ENCODE results near the gene SETD6. TPM values are rescaled to one million over a fixed set of nuclear protein-coding genes. Genes with fewer than 3 reads are reported as not detected.

The SETD6 gene
- total and polyA plus RNA-seq, 2 of the 8 experiments (the other 6 are each of a cell fraction or from before 2014, with no cell fraction given), result 25.3 to 40.5 TPM

- H4K20me1 ChIP-seq (replicated peaks in 1 of 2; ENCODE audit: control insufficient read depth in 1 of 2, insufficient read depth in 2 of 2, low read length in 2 of 2), result no peaks in the 10 kb centered on the region
- no peak overlapping the region for H2AFZ ChIP-seq (ENCODE audit: low read length)
- H3K4ac ChIP-seq (replicated peaks; ENCODE audit: insufficient read length, low read depth, low read length), result no peak overlapping the region
- H3K18ac ChIP-seq (ENCODE audit: extremely low read depth, low read length), result no peak overlapping the region
- H3K4me3 ChIP-seq (ENCODE audit: extremely low read depth in 1 of 4, insufficient read depth in 2 of 4, low read depth in 3 of 4, low read length in 4 of 4), result no peak overlapping the region
- no peak overlapping the region for H3K14ac ChIP-seq (ENCODE audit: insufficient read length)
- H3K23me2 ChIP-seq (ENCODE audit: low read depth, low read length), result no peaks in the 10 kb centered on the region
- no peak overlapping the region for H2BK12ac ChIP-seq (ENCODE audit: low read depth, low read length)
- H3K23ac ChIP-seq (ENCODE audit: insufficient read length), result no peak overlapping the region
- H3K56ac ChIP-seq (replicated peaks; ENCODE audit: insufficient read length, low read depth, low read length), result no peak overlapping the region
- no peak overlapping the region for H2BK15ac ChIP-seq (ENCODE audit: low read length)
- H3K9ac ChIP-seq (replicated peaks in 1 of 4; ENCODE audit: extremely low read depth in 1 of 4, low read depth in 3 of 4, low read length in 3 of 4), result no peak overlapping the region
- H3K27me3 ChIP-seq (replicated peaks in 1 of 4; ENCODE audit: control insufficient read depth in 3 of 4, extremely low read depth in 1 of 4, insufficient read depth in 3 of 4, low read length in 3 of 4), result no peaks in the 10 kb centered on the region
- no peaks in the 10 kb centered on the region for H3K9me3 ChIP-seq (ENCODE audit: insufficient read depth in 2 of 2, low read depth in 1 of 2, low read length in 1 of 2)
- H2AK5ac ChIP-seq (ENCODE audit: low read depth, low read length), result no peak overlapping the region
- POLR2A ChIA-PET (ENCODE audit: partially characterized antibody), result no interaction called here
- TF ChIP-seq ATF3 (IDR thresholded peaks at IDR 0.05; ENCODE audit: insufficient read depth, low read depth, low read length) (no peak), BRCA1 (IDR thresholded peaks at IDR 0.05; ENCODE audit: low read depth, low read length) (no peak)
- H4K8ac ChIP-seq (ENCODE audit: extremely low read depth, insufficient read depth, low read length), result no peak overlapping the region
- H2BK5ac ChIP-seq (ENCODE audit: low read depth, low read length), result no peak overlapping the region
- H3K79me2 ChIP-seq (ENCODE audit: control insufficient read depth in 1 of 2, insufficient read depth in 2 of 2, low read length in 2 of 2), result no peaks in the 10 kb centered on the region
- peaks cover 1 to 8% (median 5%) of the 10 kb centered on the region in 4 experiments; a peak in 3 of 7 replicates for H3K4me1 ChIP-seq (replicated peaks in 1 of 4; ENCODE audit: control insufficient read depth in 3 of 4, insufficient read depth in 4 of 4, low read length in 3 of 4)
- no peak overlapping the region for H3K4me2 ChIP-seq (ENCODE audit: insufficient read depth in 1 of 2, low read depth in 2 of 2, low read length in 2 of 2)
- no peak overlapping the region for H4K5ac ChIP-seq (ENCODE audit: insufficient read length, low read depth, low read length)
- WGBS, 2 experiments (ENCODE audit: extremely low coverage in 1 of 2, insufficient coverage in 1 of 2, insufficient read length in 1 of 2, insufficient replicate concordance in 2 of 2, low coverage in 1 of 2, low lambda C conversion rate in 2 of 2, missing lambda C conversion rate in 1 of 2), result 88% methylated on average over 1 of the region's 1 CpG; no CpG with 5 or more reads in 1 of the 2 experiments
- no peaks in the 10 kb centered on the region for H3K36me3 ChIP-seq (ENCODE audit: control insufficient read depth in 2 of 4, insufficient read depth in 4 of 4, low read length in 3 of 4)
- FAIRE-seq, result no peak
- H3K79me1 ChIP-seq (ENCODE audit: low read depth, low read length), result no peaks in the 10 kb centered on the region
- H2BK120ac ChIP-seq (replicated peaks; ENCODE audit: low read depth, low read length), result no peak overlapping the region
- H3K27ac ChIP-seq (ENCODE audit: low read depth, low read length), result no peak overlapping the region
- DNase-seq (ENCODE audit: low read depth in 1 of 2, low spot score in 2 of 2), result no peak
- CTCF ChIA-PET (ENCODE audit: partially characterized antibody), result interaction anchor here (0.8 to 2.6 kb wide), 3 partner anchors 11 to 137 kb away, joined by 3 to 7 read pairs (median 4); no protein-coding TSS in a partner anchor
- H2BK20ac ChIP-seq (ENCODE audit: low read length), result no peak overlapping the region
- no peak overlapping the region for H4K91ac ChIP-seq (replicated peaks; ENCODE audit: insufficient read length, low read length)
These were observed 38.5 kb upstream of the SETD6 start for GRCh38 chr16:58476791-58477190.
